ENCODE data around the gene NAXD.

DNA sequence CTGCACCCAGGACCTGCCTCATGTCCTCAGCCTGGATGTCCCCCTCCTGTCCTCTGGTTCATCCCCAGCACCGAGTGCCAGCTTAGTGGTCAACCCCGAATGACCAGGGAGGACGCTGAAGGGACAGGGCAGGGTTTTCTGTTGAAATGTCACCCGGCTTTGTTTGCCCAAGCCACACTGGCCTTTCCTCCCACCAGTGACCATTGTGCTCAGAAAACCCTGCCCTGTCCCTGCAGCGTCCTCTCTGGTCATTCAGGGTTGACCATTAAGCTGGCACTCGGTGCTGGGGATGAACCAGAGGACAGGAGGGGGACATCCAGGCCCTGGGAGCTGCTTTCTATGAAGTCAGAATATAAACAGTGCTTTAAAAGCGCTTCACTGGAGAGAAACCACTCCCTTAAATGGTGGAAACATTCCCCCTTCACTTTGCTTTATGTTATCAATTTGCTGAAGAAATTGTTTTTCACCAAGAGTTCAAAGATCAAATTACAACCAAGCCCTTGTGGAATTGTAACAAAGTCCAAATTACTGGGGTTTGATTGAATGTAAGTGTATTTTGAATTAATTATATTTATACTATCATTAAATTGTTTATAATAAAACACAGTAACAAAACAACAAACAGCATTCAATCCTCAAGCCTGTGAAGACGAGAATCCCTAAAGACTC lies 69.2 kb downstream of the NAXD start:
- TF ChIP-seq FOXM1 (IDR thresholded peaks at IDR 0.05; ENCODE audit: borderline replicate concordance) (no peak), FOXK2 (IDR thresholded peaks at IDR 0.05) (no peak), PKNOX1 (IDR thresholded peaks at IDR 0.05) (no peak), ARNT (IDR thresholded peaks at IDR 0.05) (no peak), TARDBP (IDR thresholded peaks at IDR 0.05) (no peak), SUZ12 (IDR thresholded peaks at IDR 0.05) (no peak)
